22Rv1 (cell line): Measurements from ENCODE around the gene NDST3.
A peak's percentile ranks its signal among the peaks of the same experiment; 100 is the strongest.

ENCODE experiments used
- H3K27ac ChIP-seq: fragments of 450-650 bp; 2 replicates; pipeline ENCODE4 v1.5.1; 2017
- CTCF ChIP-seq: fragments of 450-650 bp; IDR thresholded peaks from 2 replicates; pipeline ENCODE4 v1.5.1; 2017; ENCODE audit warnings: mild to moderate bottlenecking
- ZFX ChIP-seq: fragments of 450-650 bp; IDR thresholded peaks from 2 replicates; pipeline ENCODE4 v1.6.1; 2017; ENCODE audit warnings: antibody characterized with exemption, borderline replicate concordance

The NDST3 gene

GRCh38 chr4:118249890-118250289 lies 215.6 kb downstream of the NDST3 start:
- H3K27ac ChIP-seq = no peak overlapping the region
- TF ChIP-seq CTCF (no peak), ZFX (no peak)

- H3K27ac ChIP-seq = no peak overlapping the region
- TF ChIP-seq ZFX = no peak
- no peak for TF ChIP-seq CTCF
These were observed 220.1 kb downstream of the NDST3 start for GRCh38 chr4:118254368-118254767.

- TF ChIP-seq CTCF = no peak
These were observed 224.8 kb downstream of the NDST3 start for GRCh38 chr4:118259111-118259510.

GRCh38 chr4:118260309-118260708 lies 226.0 kb downstream of the NDST3 start:
- no peak overlapping the region for H3K27ac ChIP-seq
- TF ChIP-seq ZFX (no peak), CTCF (no peak)

More at GRCh38 chr4:118259111-118259510, 224.8 kb downstream of the NDST3 start:
- H3K27ac ChIP-seq = no peak overlapping the region

GRCh38 chr4:118264096-118264495 lies 229.8 kb downstream of the NDST3 start:
- TF ChIP-seq CTCF (no peak), ZFX (no peak)
- H3K27ac ChIP-seq = no peak overlapping the region

- no peak for TF ChIP-seq ZFX
- no peak for TF ChIP-seq CTCF
- peak overlapping the region; percentile 71 for H3K27ac ChIP-seq
These were observed 231.2 kb downstream of the NDST3 start for GRCh38 chr4:118265312-118266144.

GRCh38 chr4:118266145-118266496 lies 231.8 kb downstream of the NDST3 start:
- peak overlapping the region; percentile 71 for H3K27ac ChIP-seq

- TF ChIP-seq ZFX = no peak
- no peak for TF ChIP-seq CTCF
- H3K27ac ChIP-seq = no peak overlapping the region
These were observed 234.5 kb downstream of the NDST3 start for GRCh38 chr4:118268780-118269179.
